Left ventricle myocardium inferior (tissue), 1 donor: ENCODE results near the gene NUP210. TPM values are rescaled to one million over a fixed set of nuclear protein-coding genes. Genes with fewer than 3 reads are reported as not detected.
A peak's percentile ranks its signal among the peaks of the same experiment; 100 is the strongest.

Experiments used
- DNase-seq: peaks from one replicate; pipeline ENCODE4 v3.0.0-alpha.2; 2020
- H3K27ac ChIP-seq: fragments of 200-600 bp; replicated peaks from 2 replicates; pipeline ENCODE4 v1.8.0; 2021
- H3K27me3 ChIP-seq: fragments of 200-600 bp; 2 replicates; pipeline ENCODE4 v1.8.0; 2021; ENCODE audit warnings: low read depth
- H3K36me3 ChIP-seq: fragments of 200-600 bp; 2 replicates; pipeline ENCODE4 v1.8.0; 2021
- H3K4me1 ChIP-seq: fragments of 200-600 bp; 2 replicates; pipeline ENCODE4 v1.8.0; 2021
- H3K4me3 ChIP-seq: fragments of 200-600 bp; 2 replicates; pipeline ENCODE4 v1.8.0; 2021; ENCODE audit warnings: mild to moderate bottlenecking, moderate library complexity
- H3K9me3 ChIP-seq: fragments of 200-600 bp; replicated peaks from 2 replicates; pipeline ENCODE4 v1.8.0; 2021
- CTCF ChIP-seq: fragments of 200-600 bp; IDR thresholded peaks from 2 replicates; pipeline ENCODE4 v1.8.0; 2021; ENCODE audit warnings: antibody characterized with exemption, mild to moderate bottlenecking, borderline replicate concordance
- intact Hi-C: fragments of 100-400 bp; cut with micrococcal nuclease; formaldehyde crosslinking; loops from one replicate; pipeline ENCODE4 v1.11.0; 2022
- total RNA-seq: library from RNA; stranded (reverse); fragmentation: NEBNext Ultra II Directional; extraction: Animal tissue kit (Norgen Biotek cat#: 25700); gene quantifications from one replicate; pipeline ENCODE4 v1.2.1, GENCODE V29; 2021
- donor health status: DM: no; HTN: yes; CAD: no; lungs with severe emphysema.

NUP210 gene
- total RNA-seq, 1 donor from 2014 or later = 2.8 TPM

GRCh38 chr3:13348100-13348499 is 72.0 kb downstream of the NUP210 start:
- Histone ChIP-seq H3K27ac (no peak overlapping the region), H3K9me3 (peaks cover 5% of the 10 kb centered on the region), H3K27me3 (peaks cover 8% of the 10 kb centered on the region), H3K4me1 (peaks cover 10% of the 10 kb centered on the region), H3K4me3 (no peak overlapping the region), H3K36me3 (peaks cover 4% of the 10 kb centered on the region)
- no peak for DNase-seq
- TF ChIP-seq CTCF = no peak
- intact Hi-C loops = no loop called here

GRCh38 chr3:13347390-13347950 is 72.7 kb downstream of the NUP210 start:
- no peak overlapping the region for H3K27ac ChIP-seq
- intact Hi-C loops = no loop called here

GRCh38 chr3:13346481-13347389 is 73.4 kb downstream of the NUP210 start:
- Histone ChIP-seq H3K27me3 (peaks cover 8% of the 10 kb centered on the region), H3K4me1 (peaks cover 10% of the 10 kb centered on the region), H3K27ac (no peak overlapping the region), H3K9me3 (peaks cover 5% of the 10 kb centered on the region), H3K4me3 (no peak overlapping the region), H3K36me3 (peaks cover 4% of the 10 kb centered on the region)
- peak; percentile 26 for DNase-seq
- TF ChIP-seq CTCF = peak; percentile 24
- intact Hi-C loops = no loop called here

More at GRCh38 chr3:13347390-13347950, 72.7 kb downstream of the NUP210 start:
- H3K36me3 ChIP-seq = peaks cover 4% of the 10 kb centered on the region
- peaks cover 10% of the 10 kb centered on the region for H3K4me1 ChIP-seq
- no peak overlapping the region for H3K4me3 ChIP-seq
- H3K9me3 ChIP-seq = peaks cover 5% of the 10 kb centered on the region
- H3K27me3 ChIP-seq = peaks cover 8% of the 10 kb centered on the region
- no peak for DNase-seq
- no peak for TF ChIP-seq CTCF

- intact Hi-C loops = no loop called here
- H3K27me3 ChIP-seq = peaks cover 8% of the 10 kb centered on the region
- H3K4me1 ChIP-seq = peaks cover 10% of the 10 kb centered on the region
- H3K4me3 ChIP-seq = no peak overlapping the region
- H3K27ac ChIP-seq = no peak overlapping the region
- no peak for TF ChIP-seq CTCF
- no peak for DNase-seq
- H3K9me3 ChIP-seq = peaks cover under 1% of the 10 kb centered on the region
- H3K36me3 ChIP-seq = no peaks in the 10 kb centered on the region
Measured at GRCh38 chr3:13345772-13346171, 74.3 kb downstream of the NUP210 start.

- peaks cover 10% of the 10 kb centered on the region for H3K4me1 ChIP-seq
- no peaks in the 10 kb centered on the region for H3K9me3 ChIP-seq
- no peak for TF ChIP-seq CTCF
- DNase-seq = no peak
- intact Hi-C loops = no loop called here
- H3K4me3 ChIP-seq = no peak overlapping the region
- H3K27me3 ChIP-seq = peaks cover 8% of the 10 kb centered on the region
- no peaks in the 10 kb centered on the region for H3K36me3 ChIP-seq
- H3K27ac ChIP-seq = no peak overlapping the region
Measured at GRCh38 chr3:13345284-13345683, 74.8 kb downstream of the NUP210 start.
